H1 (cell line): ENCODE data around the gene SEC63. TPM values are rescaled to one million over a fixed set of nuclear protein-coding genes. Genes with fewer than 3 reads are reported as not detected.

ENCODE experiments used
- CTCF ChIA-PET: fragments of 300-600 bp; sonication (Branson Sonifier 250); formaldehyde crosslinking; loops from one replicate; lab custom pipeline; 2021; ENCODE audit not compliant: partially characterized antibody; lab: Charles Lee
- POLR2A ChIA-PET: fragments of 300-600 bp; sonication (Branson Sonifier 250); formaldehyde crosslinking; loops from one replicate; lab custom pipeline; 2021; ENCODE audit warnings: inconsistent platforms; ENCODE audit not compliant: partially characterized antibody; lab: Charles Lee
- DNase-seq, 2 experiments: peaks; one replicate each; pipeline versions ENCODE4 v3.0.0 to v3.0.0-alpha.2; 2010 to 2022; ENCODE audit warnings: low spot score in 2 of 2, low read depth in 1 of 2, mixed read lengths in 1 of 2
- FAIRE-seq: peaks from 2 replicates; lab custom pipeline; 2011; peaks lifted over from hg19 to GRCh38; lab: Jason Lieb, UNC
- H2AFZ ChIP-seq: 2 replicates; pipeline ENCODE4 v1.8.1; 2012; ENCODE audit warnings: low read length, inconsistent platforms
- H2AK5ac ChIP-seq: 2 replicates; pipeline ENCODE4 v1.6.1; 2013; ENCODE audit warnings: low read depth, low read length
- H2BK120ac ChIP-seq: replicated peaks from 2 replicates; pipeline ENCODE3; 2013; ENCODE audit warnings: low read depth, low read length, inconsistent platforms
- H2BK12ac ChIP-seq: 2 replicates; pipeline ENCODE4 v1.6.1; 2013; ENCODE audit warnings: low read depth, low read length
- H2BK15ac ChIP-seq: 2 replicates; pipeline ENCODE4 v1.6.1; 2013; ENCODE audit warnings: low read length
- H2BK20ac ChIP-seq: 2 replicates; pipeline ENCODE4 v1.6.1; 2013; ENCODE audit warnings: low read length
- H2BK5ac ChIP-seq: 2 replicates; pipeline ENCODE4 v1.6.1; 2013; ENCODE audit warnings: low read depth, low read length
- H3K14ac ChIP-seq: 2 replicates; pipeline ENCODE4 v1.6.1; 2013; ENCODE audit warnings: inconsistent platforms; ENCODE audit not compliant: insufficient read length
- H3K18ac ChIP-seq: 2 replicates; pipeline ENCODE4 v1.6.1; 2013; ENCODE audit warnings: low read length; ENCODE audit errors: extremely low read depth
- H3K23ac ChIP-seq: 2 replicates; pipeline ENCODE4 v1.6.1; 2013; ENCODE audit warnings: inconsistent platforms; ENCODE audit not compliant: insufficient read length
- H3K23me2 ChIP-seq: 2 replicates; pipeline ENCODE4 v1.6.1; 2013; ENCODE audit warnings: low read depth, low read length
- H3K27ac ChIP-seq: 2 replicates; pipeline ENCODE4 v1.6.1; 2011; ENCODE audit warnings: low read depth, low read length, inconsistent platforms
- H3K27me3 ChIP-seq, 4 experiments: replicated peaks in 1 of 4; 1 replicate in 1 of 4; 2 replicates in 3 of 4; pipeline versions ENCODE4 v1.6.1 to v1.8.1; 2011 to 2013; ENCODE audit warnings: low read length in 3 of 4, mild to moderate bottlenecking in 3 of 4, inconsistent platforms in 2 of 4, mixed read lengths in 2 of 4, moderate library complexity in 1 of 4; ENCODE audit not compliant: control insufficient read depth in 3 of 4, insufficient read depth in 3 of 4; ENCODE audit errors: extremely low read depth in 1 of 4
- H3K36me3 ChIP-seq, 4 experiments: 2 replicates each; pipeline versions ENCODE4 v1.6.1 to v1.8.1; 2011 to 2013; ENCODE audit warnings: mild to moderate bottlenecking in 4 of 4, low read length in 3 of 4, moderate library complexity in 2 of 4, control low read depth in 1 of 4, inconsistent platforms in 1 of 4; ENCODE audit not compliant: insufficient read depth in 4 of 4, control insufficient read depth in 2 of 4
- H3K4ac ChIP-seq: replicated peaks from 2 replicates; pipeline ENCODE3; 2013; ENCODE audit warnings: low read length, low read depth, mixed read lengths, inconsistent platforms; ENCODE audit not compliant: insufficient read length
- H3K4me1 ChIP-seq, 4 experiments: replicated peaks in 1 of 4; 1 replicate in 1 of 4; 2 replicates in 3 of 4; pipeline versions ENCODE4 v1.6.1 to v1.8.1; 2011 to 2013; ENCODE audit warnings: low read length in 3 of 4, inconsistent platforms in 2 of 4, mixed read lengths in 1 of 4; ENCODE audit not compliant: insufficient read depth in 4 of 4, control insufficient read depth in 3 of 4
- H3K4me2 ChIP-seq, 2 experiments: 2 replicates each; pipeline versions ENCODE4 v1.6.1 to v1.8.1; 2011 to 2013; ENCODE audit warnings: low read depth in 2 of 2, low read length in 2 of 2, control low read depth in 1 of 2, inconsistent platforms in 1 of 2, mild to moderate bottlenecking in 1 of 2; ENCODE audit not compliant: insufficient read depth in 1 of 2
- H3K4me3 ChIP-seq, 4 experiments: fragments of 200-600, 300-600 bp in 1 of 4; sonication (generic), shearing (Covaris generic), sonication (Bioruptor Twin) in 1 of 4; 2 replicates each; pipeline versions ENCODE4 v1.5.1 to v1.8.1; 2011 to 2016; ENCODE audit warnings: low read length in 4 of 4, low read depth in 3 of 4, control low read depth in 2 of 4, inconsistent platforms in 2 of 4, mild to moderate bottlenecking in 2 of 4, mixed read lengths in 1 of 4, moderate library complexity in 1 of 4; ENCODE audit not compliant: insufficient read depth in 2 of 4; ENCODE audit errors: extremely low read depth in 1 of 4
- H3K56ac ChIP-seq: replicated peaks from 2 replicates; pipeline ENCODE3; 2013; ENCODE audit warnings: low read depth, mild to moderate bottlenecking, mixed read lengths, low read length, inconsistent platforms; ENCODE audit not compliant: insufficient read length
- H3K79me1 ChIP-seq: 2 replicates; pipeline ENCODE4 v1.6.1; 2013; ENCODE audit warnings: low read depth, low read length, control low read depth
- H3K79me2 ChIP-seq, 2 experiments: 2 replicates each; pipeline versions ENCODE4 v1.6.1 to v1.8.1; 2012 to 2013; ENCODE audit warnings: low read length in 2 of 2, mild to moderate bottlenecking in 2 of 2, inconsistent platforms in 1 of 2; ENCODE audit not compliant: insufficient read depth in 2 of 2, control insufficient read depth in 1 of 2
- H3K9ac ChIP-seq, 4 experiments: replicated peaks in 1 of 4; 1 replicate in 1 of 4; 2 replicates in 3 of 4; pipeline versions ENCODE4 v1.6.1 to v1.8.1; 2011 to 2013; ENCODE audit warnings: low read depth in 3 of 4, low read length in 3 of 4, control low read depth in 2 of 4, mild to moderate bottlenecking in 2 of 4, moderate library complexity in 2 of 4, inconsistent platforms in 1 of 4; ENCODE audit errors: extremely low read depth in 1 of 4
- H3K9me3 ChIP-seq, 2 experiments: 2 replicates each; pipeline versions ENCODE4 v1.6.1 to v1.8.1; 2012 to 2013; ENCODE audit warnings: mild to moderate bottlenecking in 2 of 2, moderate library complexity in 2 of 2, control low read depth in 1 of 2, inconsistent platforms in 1 of 2, low read depth in 1 of 2, low read length in 1 of 2, mixed read lengths in 1 of 2; ENCODE audit not compliant: insufficient read depth in 2 of 2
- H4K20me1 ChIP-seq, 2 experiments: replicated peaks in 1 of 2; 2 replicates each; pipeline versions ENCODE3 to v1.8.1; 2011 to 2013; ENCODE audit warnings: inconsistent platforms in 2 of 2, low read length in 2 of 2, mild to moderate bottlenecking in 1 of 2; ENCODE audit not compliant: insufficient read depth in 2 of 2, control insufficient read depth in 1 of 2
- H4K5ac ChIP-seq: 2 replicates; pipeline ENCODE4 v1.6.1; 2013; ENCODE audit warnings: low read length, low read depth, mixed read lengths, inconsistent platforms; ENCODE audit not compliant: insufficient read length
- H4K8ac ChIP-seq: 2 replicates; pipeline ENCODE4 v1.8.0; 2013; ENCODE audit warnings: mild to moderate bottlenecking, moderate library complexity, low read length, inconsistent platforms; ENCODE audit not compliant: insufficient read depth; ENCODE audit errors: extremely low read depth
- H4K91ac ChIP-seq: replicated peaks from 2 replicates; pipeline ENCODE3; 2013; ENCODE audit warnings: low read length, mixed read lengths, inconsistent platforms; ENCODE audit not compliant: insufficient read length
- CHD1 ChIP-seq: IDR thresholded peaks from 2 replicates; pipeline ENCODE4 v1.6.1; 2012; ENCODE audit warnings: low read depth, low read length, improper control_type of control experiment
- CHD2 ChIP-seq: IDR thresholded peaks from 2 replicates; pipeline ENCODE4 v1.6.1; 2012; ENCODE audit warnings: low read length, improper control_type of control experiment
- GABPA ChIP-seq: IDR thresholded peaks from 2 replicates; pipeline ENCODE4 v1.6.1; 2011; ENCODE audit warnings: mild to moderate bottlenecking, low read length, moderate library complexity, borderline replicate concordance; ENCODE audit not compliant: insufficient read depth
- GTF2F1 ChIP-seq: IDR thresholded peaks from 2 replicates; pipeline ENCODE4 v1.6.1; 2012; ENCODE audit warnings: low read depth, low read length, improper control_type of control experiment, borderline replicate concordance
- HDAC6 ChIP-seq: IDR thresholded peaks from one replicate; pipeline ENCODE4 v1.7.1; 2012; ENCODE audit warnings: low read depth, mild to moderate bottlenecking, inconsistent platforms, low read length, moderate library complexity
- JUND ChIP-seq: IDR thresholded peaks from 2 replicates; pipeline ENCODE4 v1.6.1; 2011; ENCODE audit warnings: mild to moderate bottlenecking, improper control_type of control experiment, low read length
- RAD21 ChIP-seq, 2 experiments: IDR thresholded peaks in 1 of 2; conservative IDR thresholded peaks in 1 of 2; 2 replicates each; pipeline ENCODE4 v1.6.1; 2011; ENCODE audit warnings: low read depth in 2 of 2, low read length in 2 of 2, improper control_type of control experiment in 1 of 2, inconsistent platforms in 1 of 2, mild to moderate bottlenecking in 1 of 2, moderate library complexity in 1 of 2
- SUZ12 ChIP-seq: fragments of 200-600 bp; sonication (generic); IDR thresholded peaks from 2 replicates; pipeline ENCODE4 v1.6.1; 2012; ENCODE audit warnings: mild to moderate bottlenecking, inconsistent platforms, low read length, moderate library complexity, mixed read lengths
- TCF12 ChIP-seq: IDR thresholded peaks from 2 replicates; pipeline ENCODE4 v1.6.1; 2011; ENCODE audit warnings: low read depth, mild to moderate bottlenecking, low read length
- WGBS, 2 experiments: shearing (Covaris generic) in 1 of 2; methylation state at CpG; one replicate each; pipeline versions ENCODE4 v1.1.6 to v1.1.7; 2013 to 2015; ENCODE audit warnings: low lambda C conversion rate in 2 of 2, mixed read lengths in 2 of 2, inconsistent platforms in 1 of 2, low coverage in 1 of 2, missing lambda C conversion rate in 1 of 2; ENCODE audit not compliant: insufficient replicate concordance in 2 of 2, insufficient coverage in 1 of 2, insufficient read length in 1 of 2; ENCODE audit errors: extremely low coverage in 1 of 2, missing lambda C conversion rate in 1 of 2; 5-methylcytosine and 5-hydroxymethylcytosine counted together
- polyA plus RNA-seq, 7 experiments: library from polyadenylated mRNA; depleted of rRNA in 3 of 7; stranded (reverse) in 5 of 7; unstranded in 2 of 7; fragments of >200 nt in 5 of 7; fragments of 200-250 nt in 2 of 7; gene quantifications; 1 replicate in 5 of 7; 2 replicates in 1 of 7; 4 replicates in 1 of 7; pipeline versions ENCODE4 v1.2.1 to v1.2.3, GENCODE V29; 2011 to 2013; ENCODE audit warnings: missing spikeins in 2 of 7, mixed read lengths in 2 of 7
- total RNA-seq: library from RNA; stranded (reverse); fragmentation: NEBNext Ultra II Directional; extraction: Animal tissue kit (Norgen Biotek cat#: 25700); gene quantifications from 2 replicates; pipeline ENCODE4 v1.2.1, GENCODE V29; 2021
- TF ChIP-seq, protein P1 (sequence below): IDR thresholded peaks from 2 replicates; pipeline ENCODE4 v1.6.1; 2011; ENCODE audit warnings: low read depth, mild to moderate bottlenecking, low read length; ENCODE audit not compliant: insufficient read depth

The SEC63 gene
- total and polyA plus RNA-seq, 2 of the 8 experiments (the other 6 are each of a cell fraction or from before 2014, with no cell fraction given): 17.3 to 121 TPM

DNA sequence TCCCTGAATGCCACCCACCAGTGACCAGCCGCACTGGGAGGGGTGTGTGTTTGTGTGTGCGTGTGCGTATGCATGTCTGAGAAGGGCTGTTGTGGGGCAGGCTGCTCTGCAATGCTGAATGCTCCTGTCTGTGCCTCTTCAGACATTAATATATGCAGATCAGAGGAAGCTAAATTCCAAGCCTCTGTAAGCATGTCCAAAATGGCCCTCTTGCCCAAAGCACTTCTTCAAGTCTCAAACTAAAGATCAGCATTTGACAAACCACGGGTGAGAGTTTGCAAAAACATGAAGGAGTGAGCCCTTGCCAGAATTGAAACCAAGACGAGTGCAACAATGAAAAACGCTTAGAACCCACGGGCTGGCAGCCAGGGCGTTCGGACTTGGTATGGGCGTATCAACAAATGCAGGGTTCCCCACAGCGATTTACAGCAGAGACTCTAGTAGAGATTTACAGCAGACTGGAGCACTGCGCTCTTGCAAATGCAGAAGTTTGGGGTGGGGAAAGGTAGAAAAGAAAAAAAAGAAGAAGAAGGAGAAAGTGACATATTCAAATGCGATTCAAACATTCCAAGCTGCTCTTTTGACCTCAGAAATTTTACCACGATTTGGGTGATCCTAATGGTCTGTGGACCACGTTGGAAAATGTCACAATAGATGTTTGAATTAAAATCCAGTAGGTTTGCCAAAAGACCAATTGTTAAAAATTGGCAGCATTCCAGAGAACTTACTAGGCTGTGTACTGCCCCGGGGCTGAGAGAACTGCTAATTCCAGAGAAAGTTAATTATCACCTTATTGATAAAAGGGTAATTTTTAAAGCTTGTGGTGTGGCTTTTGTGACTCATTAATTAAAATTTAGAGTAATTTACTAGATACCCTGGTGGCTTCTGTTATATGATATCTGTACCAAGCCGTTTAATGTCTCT is 137.4 kb downstream of the SEC63 start:
- Histone ChIP-seq H3K9ac (no peak overlapping the region), H3K9me3 (no peaks in the 10 kb centered on the region), H2AFZ (no peak overlapping the region), H3K27me3 (no peaks in the 10 kb centered on the region), H2BK20ac (no peak overlapping the region), H3K36me3 (no peaks in the 10 kb centered on the region), H2BK120ac (no peak overlapping the region), H2AK5ac (no peak overlapping the region), H2BK15ac (no peak overlapping the region), H3K14ac (no peak overlapping the region), H4K20me1 (no peaks in the 10 kb centered on the region), H3K27ac (no peak overlapping the region), H3K23me2 (no peaks in the 10 kb centered on the region), H3K4ac (no peak overlapping the region), H4K5ac (no peak overlapping the region), H3K4me3 (no peak overlapping the region), H3K18ac (no peak overlapping the region), H4K91ac (no peak overlapping the region), H3K4me1 (peaks cover 0 to 6% (median 1%) of the 10 kb centered on the region in 4 experiments; a peak in 3 of 7 replicates), H3K56ac (no peak overlapping the region), H2BK12ac (no peak overlapping the region), H3K79me2 (no peaks in the 10 kb centered on the region), H3K23ac (no peak overlapping the region), H3K79me1 (no peaks in the 10 kb centered on the region), H2BK5ac (no peak overlapping the region), H3K4me2 (no peak overlapping the region), H4K8ac (no peak overlapping the region)
- ChIA-PET CTCF (no interaction called here), POLR2A (no interaction called here)
- FAIRE-seq (no peak), DNase-seq (peak in 1 of 2 experiments; percentile 42)
- 82% methylated on average over 17 of the region's 17 CpGs; no CpG with 5 or more reads in 1 of the 2 experiments for WGBS, 2 experiments
- TF ChIP-seq GABPA (no peak), SUZ12 (no peak), JUND (no peak), CHD1 (no peak), CHD2 (no peak), RAD21 (IDR thresholded peaks at IDR 0.05 in 1 of 2, conservative IDR thresholded peaks at IDR 0.05 in 1 of 2; ENCODE audit: low read depth in 2 of 2, low read length in 2 of 2) (no peak), TCF12 (no peak), GTF2F1 (no peak), HDAC6 (no peak)
- TF ChIP-seq, protein P1, sequence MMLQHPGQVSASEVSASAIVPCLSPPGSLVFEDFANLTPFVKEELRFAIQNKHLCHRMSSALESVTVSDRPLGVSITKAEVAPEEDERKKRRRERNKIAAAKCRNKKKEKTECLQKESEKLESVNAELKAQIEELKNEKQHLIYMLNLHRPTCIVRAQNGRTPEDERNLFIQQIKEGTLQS: no peak
